SH-SY5Y (cell line): Measurements from ENCODE around the gene CNNM3.

Source experiments
- GATA2 ChIP-seq: IDR thresholded peaks from 2 replicates; pipeline ENCODE4 v1.6.1; 2011; ENCODE audit warnings: mild to moderate bottlenecking, low read depth, low read length
- GATA3 ChIP-seq: IDR thresholded peaks from 2 replicates; pipeline ENCODE4 v1.6.1; 2011; ENCODE audit warnings: low read depth, mild to moderate bottlenecking, low read length, moderate library complexity

- no peak for TF ChIP-seq GATA3
- TF ChIP-seq GATA2 = no peak
Observed at GRCh38 chr2:96882230-96882629, 66.2 kb downstream of the CNNM3 start.
